RWPE2 (cell line): ENCODE data around the gene IQSEC2.

ENCODE experiments used
- ATAC-seq: fragments of 200-7000 bp; cut with Tn5 transposase; 3 replicates; pipeline ENCODE4 v1.9.1; 2021; ENCODE audit warnings: low read depth
- DNase-seq: peaks from one replicate; pipeline ENCODE4 v3.0.0-alpha.2; 2020; ENCODE audit warnings: low spot score
- H3K27ac ChIP-seq: fragments of 450-650 bp; 2 replicates; pipeline ENCODE4 v1.5.1; 2017; ENCODE audit warnings: mild to moderate bottlenecking; ENCODE audit not compliant: poor library complexity, severe bottlenecking
- H3K27me3 ChIP-seq: fragments of 250-450 bp; sonication (Bioruptor Pico); 2 replicates; pipeline ENCODE4 v1.5.1; 2021; ENCODE audit warnings: mild to moderate bottlenecking, moderate library complexity; ENCODE audit not compliant: insufficient read depth, poor library complexity, severe bottlenecking
- H3K36me3 ChIP-seq: fragments of 250-450 bp; sonication (Bioruptor Pico); 2 replicates; pipeline ENCODE4 v1.5.1; 2020; ENCODE audit warnings: low read depth, mild to moderate bottlenecking, moderate library complexity
- H3K4me1 ChIP-seq: fragments of 250-450 bp; sonication (Bioruptor Pico); 2 replicates; pipeline ENCODE4 v1.5.1; 2021; ENCODE audit warnings: mild to moderate bottlenecking, moderate library complexity; ENCODE audit not compliant: insufficient read depth, poor library complexity, severe bottlenecking
- H3K4me3 ChIP-seq: fragments of 250-450 bp; sonication (Bioruptor Pico); 2 replicates; pipeline ENCODE4 v1.5.1; 2021; ENCODE audit warnings: mild to moderate bottlenecking, moderate library complexity; ENCODE audit not compliant: severe bottlenecking
- H3K9me3 ChIP-seq: fragments of 250-450 bp; sonication (Bioruptor Pico); 2 replicates; pipeline ENCODE4 v1.5.1; 2021; ENCODE audit warnings: mild to moderate bottlenecking, moderate library complexity; ENCODE audit not compliant: severe bottlenecking
- CTCF ChIP-seq: fragments of 450-650 bp; IDR thresholded peaks from one replicate; pipeline ENCODE4 v1.5.1; 2017; ENCODE audit warnings: mild to moderate bottlenecking, moderate library complexity; ENCODE audit not compliant: poor library complexity, severe bottlenecking

IQSEC2 gene

GRCh38 chrX:53241558-53241957 lies 39.8 kb downstream of the IQSEC2 start:
- Histone ChIP-seq H3K36me3 (no peaks in the 10 kb centered on the region), H3K4me1 (no peaks in the 10 kb centered on the region), H3K4me3 (no peak overlapping the region), H3K27ac (no peak overlapping the region), H3K9me3 (no peaks in the 10 kb centered on the region), H3K27me3 (no peaks in the 10 kb centered on the region)
- DNase-seq: no peak
- no peak for ATAC-seq
- TF ChIP-seq CTCF: no peak

GRCh38 chrX:53239474-53239873 lies 41.9 kb downstream of the IQSEC2 start:
- Histone ChIP-seq H3K27ac (no peak overlapping the region), H3K4me3 (no peak overlapping the region), H3K36me3 (no peaks in the 10 kb centered on the region), H3K4me1 (no peaks in the 10 kb centered on the region), H3K9me3 (no peaks in the 10 kb centered on the region), H3K27me3 (no peaks in the 10 kb centered on the region)
- ATAC-seq: no peak
- no peak for TF ChIP-seq CTCF
- no peak for DNase-seq

GRCh38 chrX:53237056-53237455 lies 44.3 kb downstream of the IQSEC2 start:
- DNase-seq (no peak), ATAC-seq (no peak)
- Histone ChIP-seq H3K9me3 (no peaks in the 10 kb centered on the region), H3K27me3 (no peaks in the 10 kb centered on the region), H3K4me3 (no peak overlapping the region), H3K36me3 (no peaks in the 10 kb centered on the region), H3K4me1 (no peaks in the 10 kb centered on the region), H3K27ac (no peak overlapping the region)
- no peak for TF ChIP-seq CTCF

GRCh38 chrX:53236025-53236679 lies 45.2 kb downstream of the IQSEC2 start:
- H3K36me3 ChIP-seq: no peaks in the 10 kb centered on the region
- H3K4me3 ChIP-seq: no peak overlapping the region
- DNase-seq (no peak), ATAC-seq (no peak)
- H3K27me3 ChIP-seq: no peaks in the 10 kb centered on the region
- H3K4me1 ChIP-seq: no peaks in the 10 kb centered on the region
- H3K27ac ChIP-seq: no peak overlapping the region
- H3K9me3 ChIP-seq: no peaks in the 10 kb centered on the region
- no peak for TF ChIP-seq CTCF

- no peak for DNase-seq
- Histone ChIP-seq H3K4me3 (no peak overlapping the region), H3K27me3 (no peaks in the 10 kb centered on the region), H3K36me3 (no peaks in the 10 kb centered on the region), H3K4me1 (no peaks in the 10 kb centered on the region), H3K9me3 (no peaks in the 10 kb centered on the region), H3K27ac (no peak overlapping the region)
- TF ChIP-seq CTCF: no peak
- ATAC-seq: no peak
Measured at GRCh38 chrX:53235566-53235965, 45.8 kb downstream of the IQSEC2 start.
